SK-N-SH (cell line): ENCODE measurements around the gene HSF5. TPM values are rescaled to one million over a fixed set of nuclear protein-coding genes. Genes with fewer than 3 reads are reported as not detected.

Experiments used
- CTCF ChIA-PET: fragments of 300-600, 350-600 bp; formaldehyde crosslinking; extraction: SDS; loops from one replicate; lab custom pipeline; 2021; lab: Yijun Ruan, JAX
- POLR2A ChIA-PET: fragments of 350-600 bp; sonication (Branson Sonifier 250); formaldehyde crosslinking; extraction: SDS; loops from one replicate; lab custom pipeline; 2020; ENCODE audit warnings: antibody characterized with exemption, inconsistent platforms; lab: Yijun Ruan, JAX
- DNase-seq: peaks from one replicate; pipeline ENCODE4 v3.0.0; 2012
- H2AFZ ChIP-seq: fragments of 200-600 bp; sonication (generic); 2 replicates; pipeline ENCODE4 v1.8.1; 2016; ENCODE audit warnings: antibody characterized with exemption, mild to moderate bottlenecking, low read depth
- H3F3A ChIP-seq: fragments of 200-600 bp; sonication (generic); replicated peaks from 2 replicates; pipeline ENCODE3; 2016; ENCODE audit warnings: antibody characterized with exemption, mild to moderate bottlenecking; ENCODE audit not compliant: insufficient read depth
- H3K27ac ChIP-seq, 2 experiments: fragments of 200-500 bp in 1 of 2; fragments of 200-600 bp in 1 of 2; sonication (Bioruptor generic) in 1 of 2; sonication (generic), shearing (Covaris generic) in 1 of 2; 2 replicates each; pipeline versions ENCODE4 v1.5.1 to v1.6.1; 2014 to 2016; ENCODE audit warnings: low read depth in 2 of 2, inconsistent platforms in 1 of 2, low read length in 1 of 2, mild to moderate bottlenecking in 1 of 2, mixed read lengths in 1 of 2
- H3K27me3 ChIP-seq: fragments of 200-600 bp; sonication (generic), shearing (Covaris generic); 2 replicates; pipeline ENCODE4 v1.6.1; 2016; ENCODE audit warnings: mixed run types; ENCODE audit not compliant: insufficient read depth
- H3K36me3 ChIP-seq, 2 experiments: fragments of 200-500 bp in 1 of 2; fragments of 200-600 bp in 1 of 2; sonication (Bioruptor generic) in 1 of 2; sonication (generic) in 1 of 2; replicated peaks in 1 of 2; 2 replicates each; pipeline versions ENCODE3 to v1.5.1; 2014 to 2016; ENCODE audit warnings: low read length in 1 of 2, mild to moderate bottlenecking in 1 of 2; ENCODE audit not compliant: insufficient read depth in 2 of 2, control insufficient read depth in 1 of 2
- H3K4me1 ChIP-seq, 2 experiments: fragments of 200-500 bp in 1 of 2; fragments of 200-600 bp in 1 of 2; sonication (Bioruptor generic) in 1 of 2; sonication (generic), shearing (Covaris generic) in 1 of 2; 2 replicates each; pipeline versions ENCODE4 v1.5.1 to v1.6.1; 2014 to 2016; ENCODE audit warnings: low read depth in 1 of 2, low read length in 1 of 2, mixed run types in 1 of 2; ENCODE audit not compliant: insufficient read depth in 2 of 2, control insufficient read depth in 1 of 2
- H3K4me2 ChIP-seq: fragments of 200-600 bp; sonication (generic), shearing (Covaris generic); 2 replicates; pipeline ENCODE4 v1.6.1; 2017; ENCODE audit warnings: mixed run types
- H3K4me3 ChIP-seq, 2 experiments: fragments of 200-500 bp in 1 of 2; fragments of 200-600 bp in 1 of 2; sonication (Bioruptor generic) in 1 of 2; sonication (generic), shearing (Covaris generic) in 1 of 2; 2 replicates each; pipeline versions ENCODE4 v1.5.1 to v1.8.1; 2014 to 2016; ENCODE audit warnings: low read depth in 2 of 2, inconsistent platforms in 1 of 2, low read length in 1 of 2, mild to moderate bottlenecking in 1 of 2, mixed read lengths in 1 of 2, moderate library complexity in 1 of 2
- H3K79me2 ChIP-seq: fragments of 200-600 bp; sonication (generic); 2 replicates; pipeline ENCODE4 v1.8.1; 2017; ENCODE audit warnings: mild to moderate bottlenecking; ENCODE audit not compliant: insufficient read depth
- H3K9ac ChIP-seq: fragments of 200-600 bp; sonication (generic); 2 replicates; pipeline ENCODE4 v1.6.1; 2017; ENCODE audit warnings: mixed run types
- H3K9me2 ChIP-seq: fragments of 200-600 bp; sonication (generic); 2 replicates; pipeline ENCODE4 v1.6.1; 2017; ENCODE audit warnings: mixed run types
- H3K9me3 ChIP-seq: fragments of 200-600 bp; sonication (generic); 2 replicates; pipeline ENCODE4 v1.6.1; 2017; ENCODE audit warnings: mixed run types, mild to moderate bottlenecking, moderate library complexity
- H4K20me1 ChIP-seq: fragments of 200-600 bp; sonication (generic); 2 replicates; pipeline ENCODE4 v1.6.1; 2017; ENCODE audit warnings: mild to moderate bottlenecking, mixed run types; ENCODE audit not compliant: insufficient read depth
- EP300 ChIP-seq, 2 experiments: IDR thresholded peaks; 2 replicates each; pipeline versions ENCODE4 v1.4.0 to v1.6.1; 2012; ENCODE audit warnings: borderline replicate concordance in 1 of 2, low read depth in 1 of 2, low read length in 1 of 2
- FOSL2 ChIP-seq: IDR thresholded peaks from 2 replicates; pipeline ENCODE4 v1.4.0; 2012; ENCODE audit warnings: low read depth, mild to moderate bottlenecking, moderate library complexity, borderline replicate concordance
- FOXM1 ChIP-seq: IDR thresholded peaks from 2 replicates; pipeline ENCODE4 v1.4.0; 2012; ENCODE audit warnings: low read depth, mild to moderate bottlenecking
- GATA2 ChIP-seq: sonication (generic); formaldehyde crosslinking; IDR thresholded peaks from 2 replicates; pipeline ENCODE4 v1.5.0; 2020; ENCODE audit warnings: mild to moderate bottlenecking, missing genetic modification reagents
- JUND ChIP-seq: IDR thresholded peaks from 2 replicates; pipeline ENCODE4 v1.4.0; 2012
- MEF2A ChIP-seq: IDR thresholded peaks from 2 replicates; pipeline ENCODE4 v1.4.0; 2012; ENCODE audit warnings: low read depth, borderline replicate concordance
- MXI1 ChIP-seq: IDR thresholded peaks from 2 replicates; pipeline ENCODE4 v1.6.1; 2012; ENCODE audit warnings: mild to moderate bottlenecking, low read depth, low read length, improper control_type of control experiment
- NFIC ChIP-seq: IDR thresholded peaks from 2 replicates; pipeline ENCODE4 v1.4.0; 2012; ENCODE audit warnings: borderline replicate concordance
- NRF1 ChIP-seq: IDR thresholded peaks from 2 replicates; pipeline ENCODE4 v1.6.1; 2012; ENCODE audit warnings: low read depth, mild to moderate bottlenecking, low read length
- POLR2AphosphoS5 ChIP-seq: IDR thresholded peaks from 2 replicates; pipeline ENCODE4 v1.6.1; 2012; ENCODE audit warnings: low read depth, low read length
- RAD21 ChIP-seq: IDR thresholded peaks from 2 replicates; pipeline ENCODE4 v1.6.1; 2012; ENCODE audit warnings: mild to moderate bottlenecking, low read length
- RCOR1 ChIP-seq: fragments of 150-350 bp; IDR thresholded peaks from 2 replicates; pipeline ENCODE4 v1.6.1; 2017; ENCODE audit warnings: antibody characterized with exemption, low read length
- RFX5 ChIP-seq: IDR thresholded peaks from 2 replicates; pipeline ENCODE4 v1.6.1; 2012; ENCODE audit warnings: mild to moderate bottlenecking, improper control_type of control experiment, low read length
- SIN3A ChIP-seq: IDR thresholded peaks from 2 replicates; pipeline ENCODE4 v1.6.1; 2012; ENCODE audit warnings: low read depth, mild to moderate bottlenecking, low read length, moderate library complexity, borderline replicate concordance
- TCF12 ChIP-seq: IDR thresholded peaks from 2 replicates; pipeline ENCODE4 v1.4.0; 2012
- TEAD4 ChIP-seq: IDR thresholded peaks from 2 replicates; pipeline ENCODE4 v1.4.0; 2012; ENCODE audit warnings: mild to moderate bottlenecking, borderline replicate concordance; ENCODE audit not compliant: insufficient read depth
- YY1 ChIP-seq: IDR thresholded peaks from 2 replicates; pipeline ENCODE4 v1.4.0; 2012; ENCODE audit warnings: low read depth, mild to moderate bottlenecking
- WGBS: methylation state at CpG from one replicate; pipeline ENCODE4 v1.1.6; 2017; ENCODE audit warnings: low lambda C conversion rate; 5-methylcytosine and 5-hydroxymethylcytosine counted together
- polyA plus RNA-seq, 3 experiments: library from polyadenylated mRNA; depleted of rRNA; stranded (reverse); fragments of >200 nt; gene quantifications; 2 replicates each; pipeline ENCODE4 v1.2.3, GENCODE V29; 2012
- TF ChIP-seq, protein P1 (sequence below): IDR thresholded peaks from 2 replicates; pipeline ENCODE4; 2012
- TF ChIP-seq, protein P2 (sequence below): fragments of 150-350 bp; IDR thresholded peaks from 2 replicates; pipeline ENCODE4 v1.6.1; 2016; ENCODE audit warnings: mild to moderate bottlenecking, low read depth, low read length
- TF ChIP-seq, protein P3 (sequence below): fragments of 200-600 bp; sonication (generic); IDR thresholded peaks from 2 replicates; pipeline ENCODE4 v1.6.1; 2017; ENCODE audit warnings: antibody characterized with exemption, mild to moderate bottlenecking, moderate library complexity

Gene HSF5
- polyA plus RNA-seq, 1 of the 3 experiments (the other 2 are of a cell fraction), result not detected

DNA sequence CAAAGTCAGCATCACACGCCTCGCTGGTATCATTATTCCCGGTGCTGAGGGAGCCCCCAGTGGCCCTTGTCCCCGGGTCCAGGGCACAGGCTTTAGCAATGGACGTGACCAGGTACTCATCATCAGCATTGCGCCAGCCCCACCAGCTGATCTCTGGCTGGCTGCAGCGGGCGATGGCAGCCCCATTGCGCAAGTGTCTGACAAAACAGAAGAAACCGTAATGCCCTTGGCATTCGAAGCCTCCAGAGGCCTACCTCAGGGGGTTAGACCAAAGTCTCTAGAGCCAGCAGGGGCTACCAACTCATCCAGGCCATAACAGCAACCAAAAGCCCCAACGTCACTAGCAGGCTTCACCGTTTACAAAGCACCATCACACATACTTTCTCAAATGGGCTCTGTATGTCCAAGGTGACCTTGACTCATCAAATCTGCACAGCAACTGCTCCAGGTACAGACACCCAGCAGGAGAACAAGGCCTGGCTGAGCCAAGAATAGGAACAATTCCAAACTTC is 19.0 kb upstream of the HSF5 start:
- no peaks in the 10 kb centered on the region for H3K9me3 ChIP-seq
- no peaks in the 10 kb centered on the region for H3K27me3 ChIP-seq
- no peak overlapping the region for H3K27ac ChIP-seq
- peaks cover under 1% of the 10 kb centered on the region; the same call in 1 of the 2 replicates for H3K79me2 ChIP-seq
- H2AFZ ChIP-seq, result no peak overlapping the region
- peaks cover 51 to 88% of the 10 kb centered on the region in 2 experiments for H3K36me3 ChIP-seq
- H3F3A ChIP-seq, result peaks cover 4% of the 10 kb centered on the region
- CTCF ChIA-PET, result interaction anchor here (1.3 kb wide), 1 partner anchor 12 kb away, joined by 7 read pairs; no protein-coding TSS in a partner anchor
- no peak overlapping the region for H3K9ac ChIP-seq
- POLR2A ChIA-PET, result interaction anchor here (1.0 to 1.3 kb wide), 2 partner anchors 11 to 125 kb away, joined by 3 to 4 read pairs; no protein-coding TSS in a partner anchor
- no peaks in the 10 kb centered on the region for H3K9me2 ChIP-seq
- no peaks in the 10 kb centered on the region; a peak in 1 of 4 replicates for H3K4me1 ChIP-seq
- TF ChIP-seq RFX5 (no peak), EP300 (IDR thresholded peaks at IDR 0.05; ENCODE audit: borderline replicate concordance in 1 of 2, low read depth in 1 of 2, low read length in 1 of 2) (no peak), GATA2 (no peak), YY1 (no peak), SIN3A (no peak), FOXM1 (no peak)
- no peaks in the 10 kb centered on the region for H4K20me1 ChIP-seq
- no peak overlapping the region for H3K4me2 ChIP-seq
- no peak for DNase-seq
- no peak overlapping the region for H3K4me3 ChIP-seq
- WGBS, result 91% methylated on average over 12 of the region's 13 CpGs

DNA sequence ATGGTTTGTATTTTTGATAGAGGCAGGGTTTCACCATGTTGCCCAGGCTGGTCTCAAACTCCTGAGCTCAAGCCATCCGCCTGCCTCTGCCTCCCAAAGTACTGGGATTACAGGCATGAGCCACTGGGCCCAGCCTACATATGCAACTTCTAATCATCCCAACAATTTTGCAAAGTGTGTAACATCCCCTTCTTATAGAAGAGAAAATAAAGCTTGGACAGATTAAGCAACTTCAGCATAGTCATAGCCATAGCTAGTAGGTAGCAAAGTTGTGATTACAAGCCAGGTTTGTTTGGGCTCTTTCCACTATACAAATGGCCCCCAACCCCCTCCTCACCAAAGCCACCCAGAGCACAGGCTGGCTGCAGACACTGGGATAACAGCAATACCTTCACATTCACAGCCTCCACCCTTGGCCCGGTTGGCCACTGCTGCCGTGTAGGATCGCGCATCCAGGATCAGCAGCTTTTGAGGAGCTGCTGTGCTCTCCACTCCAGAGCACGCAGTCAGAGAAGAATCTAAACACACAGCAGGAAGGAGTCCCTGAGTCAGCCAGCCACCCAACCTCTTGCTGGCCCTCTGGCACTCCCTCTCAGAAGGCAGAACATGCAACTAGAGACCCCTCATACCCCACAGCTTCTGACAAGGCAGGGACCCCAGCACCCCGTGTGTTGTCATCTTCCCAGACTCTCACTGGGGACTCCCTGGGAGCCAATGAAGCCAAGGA is 18.3 kb upstream of the HSF5 start:
- Histone ChIP-seq H3K36me3 (peaks cover 53 to 86% of the 10 kb centered on the region in 2 experiments), H4K20me1 (no peaks in the 10 kb centered on the region), H3K27me3 (no peaks in the 10 kb centered on the region)
- TF ChIP-seq TEAD4 (no peak), TCF12 (no peak), MEF2A (no peak), RCOR1 (no peak), GATA2 (no peak), RAD21 (no peak), NRF1 (no peak), POLR2AphosphoS5 (no peak), FOSL2 (no peak), JUND (no peak), NFIC (no peak), SIN3A (no peak), MXI1 (no peak), FOXM1 (no peak)
- TF ChIP-seq, protein P1, sequence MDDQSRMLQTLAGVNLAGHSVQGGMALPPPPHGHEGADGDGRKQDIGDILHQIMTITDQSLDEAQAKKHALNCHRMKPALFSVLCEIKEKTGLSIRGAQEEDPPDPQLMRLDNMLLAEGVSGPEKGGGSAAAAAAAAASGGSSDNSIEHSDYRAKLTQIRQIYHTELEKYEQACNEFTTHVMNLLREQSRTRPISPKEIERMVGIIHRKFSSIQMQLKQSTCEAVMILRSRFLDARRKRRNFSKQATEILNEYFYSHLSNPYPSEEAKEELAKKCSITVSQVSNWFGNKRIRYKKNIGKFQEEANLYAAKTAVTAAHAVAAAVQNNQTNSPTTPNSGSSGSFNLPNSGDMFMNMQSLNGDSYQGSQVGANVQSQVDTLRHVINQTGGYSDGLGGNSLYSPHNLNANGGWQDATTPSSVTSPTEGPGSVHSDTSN, result no peak
- TF ChIP-seq, protein P2, sequence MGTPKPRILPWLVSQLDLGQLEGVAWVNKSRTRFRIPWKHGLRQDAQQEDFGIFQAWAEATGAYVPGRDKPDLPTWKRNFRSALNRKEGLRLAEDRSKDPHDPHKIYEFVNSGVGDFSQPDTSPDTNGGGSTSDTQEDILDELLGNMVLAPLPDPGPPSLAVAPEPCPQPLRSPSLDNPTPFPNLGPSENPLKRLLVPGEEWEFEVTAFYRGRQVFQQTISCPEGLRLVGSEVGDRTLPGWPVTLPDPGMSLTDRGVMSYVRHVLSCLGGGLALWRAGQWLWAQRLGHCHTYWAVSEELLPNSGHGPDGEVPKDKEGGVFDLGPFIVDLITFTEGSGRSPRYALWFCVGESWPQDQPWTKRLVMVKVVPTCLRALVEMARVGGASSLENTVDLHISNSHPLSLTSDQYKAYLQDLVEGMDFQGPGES, result no peak
- TF ChIP-seq, protein P3, sequence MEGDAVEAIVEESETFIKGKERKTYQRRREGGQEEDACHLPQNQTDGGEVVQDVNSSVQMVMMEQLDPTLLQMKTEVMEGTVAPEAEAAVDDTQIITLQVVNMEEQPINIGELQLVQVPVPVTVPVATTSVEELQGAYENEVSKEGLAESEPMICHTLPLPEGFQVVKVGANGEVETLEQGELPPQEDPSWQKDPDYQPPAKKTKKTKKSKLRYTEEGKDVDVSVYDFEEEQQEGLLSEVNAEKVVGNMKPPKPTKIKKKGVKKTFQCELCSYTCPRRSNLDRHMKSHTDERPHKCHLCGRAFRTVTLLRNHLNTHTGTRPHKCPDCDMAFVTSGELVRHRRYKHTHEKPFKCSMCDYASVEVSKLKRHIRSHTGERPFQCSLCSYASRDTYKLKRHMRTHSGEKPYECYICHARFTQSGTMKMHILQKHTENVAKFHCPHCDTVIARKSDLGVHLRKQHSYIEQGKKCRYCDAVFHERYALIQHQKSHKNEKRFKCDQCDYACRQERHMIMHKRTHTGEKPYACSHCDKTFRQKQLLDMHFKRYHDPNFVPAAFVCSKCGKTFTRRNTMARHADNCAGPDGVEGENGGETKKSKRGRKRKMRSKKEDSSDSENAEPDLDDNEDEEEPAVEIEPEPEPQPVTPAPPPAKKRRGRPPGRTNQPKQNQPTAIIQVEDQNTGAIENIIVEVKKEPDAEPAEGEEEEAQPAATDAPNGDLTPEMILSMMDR, result no peak
- TF ChIP-seq, all 33 proteins: peak for 0
- no peak overlapping the region for H3K27ac ChIP-seq
- H3K4me2 ChIP-seq, result no peak overlapping the region
- no peak overlapping the region for H3K9ac ChIP-seq
- POLR2A ChIA-PET, result interaction anchor here (0.6 to 2.3 kb wide), 4 partner anchors 8 to 125 kb away, joined by 3 to 12 read pairs (median 4); partner anchors contain the start of gene MTMR4
- CTCF ChIA-PET, result interaction anchor here (1.1 to 1.5 kb wide), 3 partner anchors 12 to 307 kb away, joined by 3 to 5 read pairs (median 3); no protein-coding TSS in a partner anchor
- no peak overlapping the region for H3K4me3 ChIP-seq
- H3F3A ChIP-seq, result peaks cover 5% of the 10 kb centered on the region
- no peak overlapping the region for H2AFZ ChIP-seq
- H3K9me3 ChIP-seq, result no peaks in the 10 kb centered on the region
- no peaks in the 10 kb centered on the region for H3K4me1 ChIP-seq
- H3K9me2 ChIP-seq, result no peaks in the 10 kb centered on the region
- no peak for DNase-seq
- no peaks in the 10 kb centered on the region for H3K79me2 ChIP-seq
- WGBS, result 94% methylated on average over 7 of the region's 7 CpGs
